Hematopoietic multipotent progenitor cell treated with erythropoietin and hydrocortisone succinate and interleukin-3 and kit ligand, for 15 days (in vitro differentiated cells): Measurements from ENCODE around the gene CLTRN.
"Not testable (repeated sequence)": the region's sequence is repeated elsewhere in the genome, so short reads cannot be mapped to it uniquely, and the experiment has no call there.

ENCODE experiments used
- DNase-seq: peaks from one replicate; pipeline ENCODE4 v3.0.0-alpha.2; 2015; ENCODE audit warnings: low spot score

CLTRN gene

DNA sequence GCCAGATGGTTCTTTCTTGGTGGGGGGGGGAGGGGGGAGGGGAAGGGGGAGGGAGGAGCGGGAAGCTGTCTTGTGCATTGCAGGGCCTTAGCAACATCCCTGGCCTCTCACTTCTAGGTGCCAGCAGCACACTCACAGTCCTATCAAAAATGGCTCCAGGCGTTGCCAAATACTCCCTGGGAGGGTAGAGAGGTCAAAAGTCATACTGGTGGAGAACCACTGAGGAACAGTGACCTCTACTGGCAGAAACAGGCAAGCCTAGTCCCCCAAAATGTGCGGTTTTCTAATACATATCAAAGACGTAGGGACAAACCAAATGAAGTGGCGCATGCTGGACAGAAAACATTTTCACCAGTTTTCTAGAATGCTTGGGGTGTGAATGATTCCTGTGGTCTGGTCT, 17.1 kb downstream of the CLTRN start:
- DNase-seq, result not testable (repeated sequence)

DNA sequence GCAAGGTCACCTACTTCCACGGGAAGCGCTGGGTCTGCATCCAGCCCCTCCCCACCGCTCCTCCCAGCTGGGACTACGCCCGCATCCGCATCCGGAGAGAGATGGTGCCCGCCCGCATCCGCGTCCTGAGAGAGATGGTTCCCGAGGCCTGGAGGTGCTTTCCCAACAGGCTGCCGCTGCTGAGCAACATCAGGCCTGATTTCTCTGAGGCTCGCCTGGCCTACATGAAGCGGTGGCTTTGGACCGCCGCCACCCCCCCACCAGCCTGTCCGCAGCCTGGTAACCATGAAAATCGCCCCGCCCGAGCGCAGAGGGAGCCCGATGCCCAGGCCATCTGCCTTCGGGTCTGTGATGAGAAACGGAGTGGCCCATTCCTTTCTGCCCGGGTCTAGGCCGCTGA, 18.1 kb downstream of the CLTRN start:
- DNase-seq, result no peak

DNA sequence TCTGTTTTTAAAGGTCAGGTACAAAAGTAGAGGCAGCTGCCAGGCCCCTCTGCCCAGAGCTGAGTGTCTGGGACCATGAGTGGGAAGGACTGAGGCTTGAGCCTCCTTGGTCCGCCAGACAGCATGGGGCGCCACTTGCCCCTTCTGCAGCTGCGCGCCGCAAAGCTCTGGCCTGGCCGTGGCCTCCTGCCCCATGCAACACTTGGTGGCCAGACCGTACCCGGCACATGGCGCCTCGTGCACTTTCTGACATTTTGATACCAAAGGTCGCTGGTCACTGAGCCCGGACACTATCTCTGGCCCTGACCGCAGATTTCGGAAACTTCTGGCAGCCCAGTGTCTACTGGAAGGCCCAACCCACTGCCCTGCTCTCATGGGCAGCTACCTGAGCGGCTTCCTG, 18.6 kb downstream of the CLTRN start:
- no peak for DNase-seq

DNA sequence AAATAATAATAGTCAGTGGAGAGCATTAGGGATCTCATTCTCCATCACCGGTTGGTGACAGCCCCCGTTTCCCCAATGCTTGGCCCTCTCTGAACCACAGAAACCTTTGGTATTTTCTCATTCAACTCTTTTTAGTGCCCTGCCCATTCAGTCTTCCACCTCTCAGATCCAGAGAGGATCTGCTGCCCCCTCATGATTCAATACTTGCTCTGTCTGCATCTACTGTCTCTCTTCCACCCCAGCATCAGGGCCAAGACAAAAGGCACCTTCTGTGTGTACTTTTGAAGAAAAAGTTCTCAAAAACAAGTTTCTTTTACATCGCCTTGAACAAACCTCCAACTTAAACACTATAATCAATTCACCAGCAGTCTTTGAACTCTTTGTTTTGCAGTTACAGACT, 19.3 kb downstream of the CLTRN start:
- DNase-seq, result no peak

GRCh38 chrX:15644560-15644872, 20.1 kb downstream of the CLTRN start:
- DNase-seq, result no peak

DNA sequence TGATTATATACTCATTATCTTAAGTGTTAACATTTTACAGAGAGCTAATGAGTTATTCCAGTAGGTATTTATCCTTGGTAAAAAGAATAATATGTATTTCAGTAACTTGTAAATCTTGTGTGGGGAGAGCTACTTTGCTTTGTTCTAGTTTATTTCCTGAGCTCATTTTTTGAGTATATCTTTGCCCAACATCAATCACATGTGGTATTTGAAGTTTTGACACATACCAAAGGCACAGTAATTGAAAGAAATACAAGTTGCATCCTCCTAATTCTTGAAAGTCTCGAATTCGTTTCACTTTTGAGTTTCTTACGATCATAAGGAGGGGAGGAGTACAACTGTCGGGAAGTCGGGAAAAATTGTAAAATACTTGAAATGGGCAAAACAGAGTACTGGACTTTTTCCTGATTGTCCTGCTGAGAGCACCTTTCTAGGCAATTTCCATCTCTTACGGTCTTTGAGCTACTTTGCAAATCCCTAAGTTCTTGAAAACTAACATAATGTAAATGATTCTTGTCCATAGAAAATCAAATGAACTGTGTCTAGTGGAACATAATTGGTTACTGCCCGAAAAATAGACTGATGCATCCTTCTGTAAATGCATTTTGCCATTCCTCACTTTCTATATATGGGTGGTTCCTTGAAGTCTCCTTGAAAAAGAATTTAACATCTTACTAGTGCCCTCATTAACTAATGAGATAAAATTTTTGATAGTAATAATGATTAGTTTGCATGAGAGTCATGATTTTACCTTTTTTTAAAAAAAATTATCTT, 20.6 kb downstream of the CLTRN start:
- DNase-seq, result no peak

DNA sequence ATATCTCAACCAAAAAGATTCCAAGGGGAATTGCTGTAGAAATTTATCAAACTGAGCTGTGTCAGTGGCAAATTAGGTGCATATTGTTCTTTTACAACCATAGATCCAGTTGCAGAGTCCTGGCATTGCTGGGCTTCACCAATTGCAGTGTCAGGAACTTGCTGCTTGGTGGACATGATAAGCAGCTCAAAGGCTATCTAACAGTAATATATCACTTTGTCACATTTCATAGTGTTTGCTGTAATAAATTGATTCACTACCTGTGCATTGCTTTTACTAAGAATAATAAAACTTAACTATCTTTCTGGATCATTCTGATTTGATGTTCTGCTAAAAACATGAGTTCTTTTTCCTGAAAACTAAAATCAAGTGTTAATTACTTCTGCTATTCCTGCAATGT, 33.0 kb downstream of the CLTRN start:
- DNase-seq, result no peak

DNA sequence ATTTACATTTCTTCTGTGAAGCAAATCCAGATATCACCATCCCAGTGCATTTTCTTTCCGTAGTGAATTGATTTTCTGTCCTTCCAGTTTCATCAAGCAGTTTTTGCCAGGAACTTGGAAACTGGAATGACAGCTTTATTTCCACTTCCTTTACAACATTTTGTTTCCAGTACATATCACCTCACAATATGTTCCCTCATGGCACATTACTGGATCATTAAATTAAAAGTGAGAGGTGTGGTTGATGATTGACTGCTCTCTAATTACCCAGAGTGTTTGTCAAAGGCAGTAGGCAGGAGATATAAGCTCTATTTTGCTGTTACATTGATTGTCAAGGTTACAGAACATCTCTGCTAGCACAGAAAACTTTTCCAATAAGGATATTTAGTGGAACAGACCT, 41.6 kb downstream of the CLTRN start:
- no peak for DNase-seq

DNA sequence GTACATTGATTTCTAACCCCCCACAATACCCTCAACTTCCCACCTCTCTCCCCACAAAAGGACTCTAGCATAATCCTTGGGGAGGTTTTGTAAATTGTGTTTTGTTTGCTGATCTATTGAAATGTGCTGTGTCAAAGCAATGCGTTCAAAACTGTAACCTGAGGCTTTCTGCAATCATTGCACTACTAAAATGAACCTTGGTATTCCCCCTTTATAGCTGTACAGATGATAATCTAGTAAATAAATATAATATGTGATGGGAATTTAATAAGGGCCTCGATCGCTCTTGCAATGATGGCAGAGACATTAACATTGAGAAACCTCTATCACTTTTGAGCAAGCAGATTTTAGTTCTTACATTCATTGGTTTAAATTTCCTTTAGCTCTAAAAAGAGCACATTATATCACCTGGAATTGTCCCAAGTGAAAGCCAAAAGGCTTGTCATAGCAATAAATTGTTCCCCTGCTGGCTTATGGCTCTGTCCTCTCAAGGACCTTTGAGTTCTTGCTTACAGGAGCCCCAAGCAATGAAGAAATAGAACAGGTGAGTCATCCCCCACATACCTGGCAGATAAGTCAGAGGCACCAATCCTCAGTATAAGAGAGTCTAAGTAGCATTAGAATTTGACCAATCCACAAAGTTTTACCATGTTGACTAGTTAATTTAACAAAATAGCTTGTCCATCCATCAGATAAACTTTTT, 45.4 kb downstream of the CLTRN start:
- DNase-seq, result no peak

DNA sequence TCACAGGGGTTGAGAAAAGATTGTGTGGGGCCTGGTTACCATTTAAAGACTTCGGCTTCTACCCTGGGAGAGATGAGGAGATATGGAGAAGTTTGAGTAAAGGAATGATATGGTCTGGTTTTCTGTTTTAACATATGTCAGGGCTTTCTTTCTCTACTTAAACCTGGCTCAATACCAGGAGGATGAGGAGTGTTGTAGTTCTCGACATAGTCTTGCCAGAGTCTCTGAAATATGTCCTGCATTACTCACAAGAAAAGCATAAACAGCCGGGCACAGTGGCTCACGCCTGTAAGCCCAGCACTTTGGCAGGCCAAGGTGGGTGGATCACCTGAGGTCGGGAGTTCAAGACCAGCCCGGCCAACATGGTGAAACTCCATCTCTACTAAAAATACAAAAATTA, 47.5 kb downstream of the CLTRN start:
- DNase-seq, result no peak

- DNase-seq, result no peak
Measured at GRCh38 chrX:15616531-15616930, 48.1 kb downstream of the CLTRN start.

DNA sequence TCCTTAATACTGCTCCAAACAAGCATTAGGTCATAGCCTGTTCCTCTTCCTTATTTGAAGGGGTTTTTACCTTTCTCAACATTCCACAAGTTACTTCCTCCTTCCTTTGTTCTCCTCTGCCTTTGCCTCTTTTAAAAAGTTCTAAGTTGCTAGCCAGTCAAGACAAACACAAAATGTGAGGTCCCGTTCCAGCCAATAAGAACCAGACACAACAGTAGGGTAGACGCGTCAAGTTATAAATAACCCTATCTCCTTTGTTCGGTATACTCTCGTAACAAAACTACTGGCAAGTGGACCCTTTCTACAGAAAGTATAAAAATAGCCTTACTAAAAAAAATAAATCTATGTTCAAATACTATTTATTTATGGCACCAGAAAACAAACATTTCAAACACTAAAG, 57.5 kb downstream of the CLTRN start:
- no peak for DNase-seq

GRCh38 chrX:15606136-15606535, 58.5 kb downstream of the CLTRN start:
- no peak for DNase-seq

DNA sequence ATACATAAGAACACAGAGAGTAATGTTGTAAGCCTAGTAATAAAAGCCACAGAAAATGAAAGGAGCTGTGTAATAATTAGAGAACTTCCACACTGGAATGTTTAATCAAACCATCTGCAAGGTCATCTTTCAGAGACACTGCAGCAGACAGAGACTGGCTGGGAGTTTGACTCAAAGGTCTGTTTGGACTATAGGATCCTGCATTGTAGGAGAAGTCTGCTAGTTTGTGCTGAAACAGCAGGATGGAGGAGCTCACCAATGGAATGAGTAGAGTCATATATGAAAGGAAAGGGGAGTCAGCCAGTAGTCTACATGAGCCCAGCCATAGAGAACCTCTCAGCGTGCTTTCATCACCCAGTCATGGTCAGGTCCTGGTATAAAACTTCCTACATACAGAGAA, 59.4 kb downstream of the CLTRN start:
- no peak for DNase-seq

- DNase-seq, result no peak
Measured at GRCh38 chrX:15602761-15603160, 61.8 kb downstream of the CLTRN start.

GRCh38 chrX:15601932-15602331, 62.7 kb downstream of the CLTRN start:
- DNase-seq, result no peak

DNA sequence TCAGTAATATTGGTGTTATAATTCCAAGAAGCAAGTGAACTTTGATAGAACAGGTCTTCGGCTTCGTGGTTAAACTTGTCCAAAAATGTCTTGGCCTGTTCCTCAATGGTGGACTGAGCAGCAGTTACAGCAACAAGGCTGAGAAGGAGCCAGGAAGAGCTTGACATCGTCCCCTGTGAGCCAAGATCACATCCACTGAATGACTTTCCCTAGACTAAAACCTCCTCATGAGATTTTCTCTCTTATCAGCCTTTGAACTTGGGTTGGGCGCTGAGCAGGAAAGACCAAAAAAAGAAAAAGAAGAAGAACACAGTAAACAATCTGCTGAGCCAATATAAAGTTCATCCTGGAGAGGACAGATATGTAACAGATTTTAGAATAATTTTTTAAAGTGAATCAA, 63.9 kb downstream of the CLTRN start, which contains the start of gene ACE2:
ACE2 (minus strand) TSS at position 216 of the 400 bp plus-strand sequence; CDS start at position 167, 49 bp downstream.
- DNase-seq, result no peak

GRCh38 chrX:15600049-15600448, 64.6 kb downstream of the CLTRN start:
- no peak for DNase-seq

GRCh38 chrX:15599461-15599860, 65.1 kb downstream of the CLTRN start:
- no peak for DNase-seq

DNA sequence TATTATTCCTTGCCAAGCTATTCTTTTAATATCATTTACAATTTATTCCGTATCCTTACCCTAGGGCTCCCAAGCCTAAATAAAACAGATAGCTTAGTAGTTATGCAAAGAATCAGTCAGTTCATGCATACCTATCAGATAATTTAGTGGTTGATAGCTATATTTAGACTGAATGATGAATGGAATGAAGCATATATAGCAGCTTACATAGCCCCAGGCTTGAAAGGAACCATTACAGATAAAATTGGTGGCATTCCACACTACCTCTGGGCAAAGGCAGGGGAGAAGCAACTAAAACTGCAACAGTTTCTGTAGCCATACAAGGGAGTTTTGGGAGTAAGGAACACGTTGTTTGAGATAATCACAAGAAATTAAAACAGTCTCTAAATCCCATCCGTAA, 66.6 kb downstream of the CLTRN start:
- no peak for DNase-seq

DNA sequence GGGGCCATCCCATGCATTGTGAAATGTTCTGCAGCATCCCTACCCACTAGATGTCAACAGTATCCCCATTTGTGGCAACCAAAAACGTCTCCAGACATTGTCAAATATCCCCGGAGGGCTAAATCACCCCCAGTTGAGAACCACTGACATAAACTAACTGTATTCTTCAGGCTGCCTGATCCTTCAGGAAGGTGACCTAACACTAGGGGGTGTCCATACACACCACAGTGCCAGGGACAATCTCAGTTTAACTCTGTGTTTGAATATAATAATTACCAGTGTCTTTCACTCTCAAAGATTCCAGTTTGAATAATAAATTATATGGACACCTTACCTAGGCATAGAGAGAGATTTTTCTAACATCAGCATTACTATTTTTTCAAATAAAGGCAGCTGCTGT, 70.2 kb downstream of the CLTRN start:
- no peak for DNase-seq

- DNase-seq, result peak; percentile 55
Measured at GRCh38 chrX:15579778-15580747, 84.5 kb downstream of the CLTRN start.
